Peyer's patch (tissue), 4 donors: ENCODE data around the gene SERPINB1.

Experiments
- CTCF ChIP-seq, 6 experiments: fragments of 450-650 bp in 4 of 6; fragments of 200-600 bp in 2 of 6; sonication (generic) in 1 of 6; IDR thresholded peaks; one replicate each; pipeline ENCODE4 v1.5.1; 2017 to 2019; ENCODE audit warnings: antibody characterized with exemption in 6 of 6, mild to moderate bottlenecking in 3 of 6, moderate library complexity in 1 of 6
- POLR2A ChIP-seq, 2 donors: fragments of 450-650 bp; IDR thresholded peaks; one replicate each; pipeline ENCODE4 v1.5.1; 2017; ENCODE audit warnings: antibody characterized with exemption in 2 of 2, mild to moderate bottlenecking in 2 of 2, moderate library complexity in 2 of 2

GRCh38 chr6:2784930-2785329, 56.7 kb downstream of the SERPINB1 start:
- no peak for TF ChIP-seq POLR2A (IDR thresholded peaks at IDR 0.05)
- TF ChIP-seq CTCF (IDR thresholded peaks at IDR 0.05) = no peak
